HEK293T (cell line): Measurements from ENCODE around the gene TPRKB.
"Not testable (repeated sequence)": the region's sequence is repeated elsewhere in the genome, so short reads cannot be mapped to it uniquely, and the experiment has no call there.

ENCODE experiments used
- BHLHE40 ChIP-seq: fragments of 450-650 bp; IDR thresholded peaks from 2 replicates; pipeline ENCODE4 v1.6.1; 2016; ENCODE audit warnings: mild to moderate bottlenecking, moderate library complexity, borderline replicate concordance
- ELF4 ChIP-seq: fragments of 450-650 bp; IDR thresholded peaks from 2 replicates; pipeline ENCODE4 v1.6.1; 2017; ENCODE audit warnings: antibody characterized with exemption
- FOXA1 ChIP-seq: fragments of 450-650 bp; IDR thresholded peaks from 2 replicates; pipeline ENCODE4 v1.6.1; 2016; ENCODE audit warnings: mild to moderate bottlenecking
- FOXK2 ChIP-seq: fragments of 450-650 bp; IDR thresholded peaks from 2 replicates; pipeline ENCODE4 v1.6.1; 2016; ENCODE audit warnings: mild to moderate bottlenecking
- HDGF ChIP-seq: fragments of 450-650 bp; IDR thresholded peaks from 2 replicates; pipeline ENCODE4 v1.6.1; 2017; ENCODE audit warnings: antibody characterized with exemption, borderline replicate concordance
- L3MBTL2 ChIP-seq: fragments of 450-650 bp; conservative IDR thresholded peaks from 2 replicates; pipeline ENCODE4 v1.6.1; 2016; ENCODE audit warnings: mild to moderate bottlenecking
- NFRKB ChIP-seq: fragments of 450-650 bp; IDR thresholded peaks from 2 replicates; pipeline ENCODE4 v1.6.1; 2016; ENCODE audit warnings: mild to moderate bottlenecking, moderate library complexity
- SP1 ChIP-seq: fragments of 450-650 bp; IDR thresholded peaks from 2 replicates; pipeline ENCODE4 v1.6.1; 2017
- ZNF384 ChIP-seq: fragments of 450-650 bp; IDR thresholded peaks from 2 replicates; pipeline ENCODE4 v1.6.1; 2016

GRCh38 chr2:73726657-73727056 is 10.5 kb downstream of the TPRKB start:
- TF ChIP-seq L3MBTL2, FOXK2, BHLHE40, ZNF384, NFRKB, HDGF, ELF4, SP1, FOXA1: not testable (repeated sequence)
